ENCODE measurements around the gene PHACTR1. TPM values are rescaled to one million over a fixed set of nuclear protein-coding genes. Genes with fewer than 3 reads are reported as not detected.

Gene PHACTR1
- total and polyA plus RNA-seq, 12 donors = 6.3 to 150 (median 79.9) TPM

- WGBS, 2 donors = 94 to 95% methylated on average over 14 of the region's 14 CpGs
- no peak overlapping the region for H3K4me3 ChIP-seq
- H3K4me1 ChIP-seq = peaks cover 0 to 26% (median 15%) of the 10 kb centered on the region in 9 donors
- peaks cover 0 to 21% (median 0%) of the 10 kb centered on the region in 9 donors for H3K36me3 ChIP-seq
- ATAC-seq (no peak), DNase-seq (no peak)
- no peaks in the 10 kb centered on the region for H3K27me3 ChIP-seq
- H3K27ac ChIP-seq = no peak overlapping the region
- H3K9me3 ChIP-seq = no peaks in the 10 kb centered on the region
- intact Hi-C loops (cut with DNase I) = no loop called here
- no peak for TF ChIP-seq CTCF (IDR thresholded peaks at IDR 0.05)
Measured at GRCh38 chr6:13212538-13212937, 496.0 kb downstream of the PHACTR1 start.

GRCh38 chr6:13215390-13215789, 498.8 kb downstream of the PHACTR1 start:
- Histone ChIP-seq H3K27ac (no peak overlapping the region), H3K4me1 (peaks cover 0 to 34% (median 18%) of the 10 kb centered on the region in 9 donors), H3K9me3 (no peaks in the 10 kb centered on the region), H3K4me3 (no peak overlapping the region), H3K36me3 (peaks cover 0 to 20% (median 0%) of the 10 kb centered on the region in 9 donors), H3K27me3 (no peaks in the 10 kb centered on the region)
- WGBS, 2 donors = 94 to 97% methylated on average over 2 of the region's 2 CpGs
- TF ChIP-seq CTCF (IDR thresholded peaks at IDR 0.05) = no peak
- DNase-seq (no peak), ATAC-seq (no peak)
- intact Hi-C loops (cut with DNase I) = no loop called here

GRCh38 chr6:13216236-13217014, 499.9 kb downstream of the PHACTR1 start:
- Histone ChIP-seq H3K9me3 (no peaks in the 10 kb centered on the region), H3K4me3 (no peak overlapping the region), H3K27ac (peak overlapping the region in 2 of 10 donors; percentile 17 to 51), H3K27me3 (no peaks in the 10 kb centered on the region), H3K36me3 (peaks cover 0 to 19% (median 0%) of the 10 kb centered on the region in 9 donors), H3K4me1 (peaks cover 0 to 28% (median 18%) of the 10 kb centered on the region in 9 donors)
- no peak for ATAC-seq
- no peak for DNase-seq
- intact Hi-C loops (cut with DNase I) = no loop called here
- WGBS, 2 donors = 49 to 50% methylated on average over 2 of the region's 2 CpGs
- TF ChIP-seq CTCF (IDR thresholded peaks at IDR 0.05) = no peak

- 42% methylated on average over 4 of the region's 4 CpGs for WGBS, 2 donors
- peak in 5 of 8 donors; percentile 40 to 78 (median 61) for ATAC-seq
Measured at GRCh38 chr6:13217206-13217905, 500.8 kb downstream of the PHACTR1 start.

More at GRCh38 chr6:13217206-13217905, 500.8 kb downstream of the PHACTR1 start:
- intact Hi-C loops (cut with DNase I) = no loop called here
- Histone ChIP-seq H3K9me3 (no peaks in the 10 kb centered on the region), H3K27ac (peak overlapping the region in 6 of 10 donors; percentile 5 to 60 (median 24)), H3K4me1 (peaks cover 0 to 28% (median 18%) of the 10 kb centered on the region in 9 donors), H3K27me3 (no peaks in the 10 kb centered on the region), H3K36me3 (peaks cover 0 to 16% (median 0%) of the 10 kb centered on the region in 9 donors), H3K4me3 (no peak overlapping the region)
- no peak for DNase-seq
- TF ChIP-seq CTCF (IDR thresholded peaks at IDR 0.05) = no peak
